H1 (cell line): ENCODE data around the gene MAN2C1. TPM values are rescaled to one million over a fixed set of nuclear protein-coding genes. Genes with fewer than 3 reads are reported as not detected.

Experiments used
- BCL11A ChIP-seq, 2 experiments: IDR thresholded peaks; one replicate each; pipeline ENCODE4 v1.6.1; 2011; ENCODE audit warnings: low read depth in 2 of 2, low read length in 2 of 2, mild to moderate bottlenecking in 2 of 2
- CBX5 ChIP-seq: fragments of 300-800, 300-1000 bp; sonication (generic); IDR thresholded peaks from 2 replicates; pipeline ENCODE4 v1.7.1; 2016; ENCODE audit warnings: antibody characterized with exemption, low read length, low read depth
- CHD2 ChIP-seq: IDR thresholded peaks from 2 replicates; pipeline ENCODE4 v1.6.1; 2012; ENCODE audit warnings: low read length, improper control_type of control experiment
- CREB1 ChIP-seq: IDR thresholded peaks from 2 replicates; pipeline ENCODE4 v1.6.1; 2012; ENCODE audit warnings: inconsistent platforms
- EZH2 ChIP-seq: fragments of 200-600 bp; sonication (generic); IDR thresholded peaks from 2 replicates; pipeline ENCODE4 v1.7.1; 2012; ENCODE audit warnings: low read depth, mild to moderate bottlenecking, moderate library complexity, low read length, inconsistent platforms; ENCODE audit not compliant: severe bottlenecking
- GTF2F1 ChIP-seq: IDR thresholded peaks from 2 replicates; pipeline ENCODE4 v1.6.1; 2012; ENCODE audit warnings: low read depth, low read length, improper control_type of control experiment, borderline replicate concordance
- KDM1A ChIP-seq: fragments of 200-600, 300-600 bp; sonication (generic); IDR thresholded peaks from 2 replicates; pipeline ENCODE4 v1.7.1; 2016; ENCODE audit warnings: mild to moderate bottlenecking, low read length, borderline replicate concordance
- KDM5A ChIP-seq: fragments of 200-600 bp; IDR thresholded peaks from 2 replicates; pipeline ENCODE4 v1.7.1; 2012; ENCODE audit warnings: mild to moderate bottlenecking, low read length, inconsistent platforms, mixed read lengths
- NANOG ChIP-seq: IDR thresholded peaks from 2 replicates; pipeline ENCODE4 v1.6.1; 2011; ENCODE audit warnings: low read length, low read depth, mild to moderate bottlenecking, inconsistent platforms; ENCODE audit not compliant: insufficient read depth, poor library complexity, severe bottlenecking
- PHF8 ChIP-seq: fragments of 200-600 bp; sonication (generic); conservative IDR thresholded peaks from 2 replicates; pipeline ENCODE4 v1.7.1; 2012; ENCODE audit warnings: low read depth, mild to moderate bottlenecking, inconsistent platforms, low read length, moderate library complexity
- POLR2A ChIP-seq, 2 experiments: IDR thresholded peaks; 1 replicate in 1 of 2; 2 replicates in 1 of 2; pipeline ENCODE4 v1.6.1; 2011; ENCODE audit warnings: low read depth in 2 of 2, low read length in 2 of 2, mild to moderate bottlenecking in 2 of 2; ENCODE audit errors: control extremely low read depth in 1 of 2
- POLR2AphosphoS5 ChIP-seq: IDR thresholded peaks from 2 replicates; pipeline ENCODE4 v1.6.1; 2011; ENCODE audit warnings: low read depth, low read length
- RFX5 ChIP-seq: IDR thresholded peaks from 2 replicates; pipeline ENCODE4 v1.6.1; 2011; ENCODE audit warnings: low read depth, low read length, improper control_type of control experiment, borderline replicate concordance
- RNF2 ChIP-seq: fragments of 200-900, 300-1000 bp; sonication (generic); IDR thresholded peaks from 2 replicates; pipeline ENCODE4 v1.7.1; 2016; ENCODE audit warnings: borderline replicate concordance, low read depth, mild to moderate bottlenecking, antibody characterized with exemption, low read length; ENCODE audit not compliant: poor library complexity, severe bottlenecking; ENCODE audit errors: missing control alignments
- RXRA ChIP-seq: IDR thresholded peaks from 2 replicates; pipeline ENCODE4 v1.6.1; 2011; ENCODE audit warnings: low read depth, mild to moderate bottlenecking, low read length, moderate library complexity; ENCODE audit not compliant: insufficient read depth
- SIN3A ChIP-seq, 2 experiments: IDR thresholded peaks in 1 of 2; conservative IDR thresholded peaks in 1 of 2; 2 replicates each; pipeline ENCODE4 v1.6.1; 2011 to 2012; ENCODE audit warnings: low read length in 2 of 2, improper control_type of control experiment in 1 of 2, low read depth in 1 of 2, mild to moderate bottlenecking in 1 of 2
- SIRT6 ChIP-seq: IDR thresholded peaks from one replicate; pipeline ENCODE4 v1.7.1; 2012; ENCODE audit warnings: low read length, inconsistent platforms
- SIX5 ChIP-seq: IDR thresholded peaks from 2 replicates; pipeline ENCODE4 v1.6.1; 2011; ENCODE audit warnings: mild to moderate bottlenecking, low read depth, low read length
- TAF1 ChIP-seq: IDR thresholded peaks from 2 replicates; pipeline ENCODE4 v1.6.1; 2011; ENCODE audit warnings: mild to moderate bottlenecking, low read depth, low read length
- polyA plus RNA-seq, 7 experiments: library from polyadenylated mRNA; depleted of rRNA in 3 of 7; stranded (reverse) in 5 of 7; unstranded in 2 of 7; fragments of >200 nt in 5 of 7; fragments of 200-250 nt in 2 of 7; gene quantifications; 1 replicate in 5 of 7; 2 replicates in 1 of 7; 4 replicates in 1 of 7; pipeline versions ENCODE4 v1.2.1 to v1.2.3, GENCODE V29; 2011 to 2013; ENCODE audit warnings: missing spikeins in 2 of 7, mixed read lengths in 2 of 7
- total RNA-seq: library from RNA; stranded (reverse); fragmentation: NEBNext Ultra II Directional; extraction: Animal tissue kit (Norgen Biotek cat#: 25700); gene quantifications from 2 replicates; pipeline ENCODE4 v1.2.1, GENCODE V29; 2021
- TF ChIP-seq, protein P1 (sequence below): IDR thresholded peaks from 2 replicates; pipeline ENCODE4 v1.6.1; 2012; ENCODE audit warnings: low read length, inconsistent platforms
- TF ChIP-seq, protein P2 (sequence below): IDR thresholded peaks from 2 replicates; pipeline ENCODE4 v1.6.1; 2011; ENCODE audit warnings: low read depth, mild to moderate bottlenecking, low read length; ENCODE audit not compliant: insufficient read depth
- TF ChIP-seq, protein P3 (sequence below): IDR thresholded peaks from 2 replicates; pipeline ENCODE4 v1.6.1; 2012; ENCODE audit warnings: inconsistent platforms

Gene MAN2C1
- total and polyA plus RNA-seq, 2 of the 8 experiments (the other 6 are each of a cell fraction or from before 2014, with no cell fraction given): 56.3 to 88.9 TPM

DNA sequence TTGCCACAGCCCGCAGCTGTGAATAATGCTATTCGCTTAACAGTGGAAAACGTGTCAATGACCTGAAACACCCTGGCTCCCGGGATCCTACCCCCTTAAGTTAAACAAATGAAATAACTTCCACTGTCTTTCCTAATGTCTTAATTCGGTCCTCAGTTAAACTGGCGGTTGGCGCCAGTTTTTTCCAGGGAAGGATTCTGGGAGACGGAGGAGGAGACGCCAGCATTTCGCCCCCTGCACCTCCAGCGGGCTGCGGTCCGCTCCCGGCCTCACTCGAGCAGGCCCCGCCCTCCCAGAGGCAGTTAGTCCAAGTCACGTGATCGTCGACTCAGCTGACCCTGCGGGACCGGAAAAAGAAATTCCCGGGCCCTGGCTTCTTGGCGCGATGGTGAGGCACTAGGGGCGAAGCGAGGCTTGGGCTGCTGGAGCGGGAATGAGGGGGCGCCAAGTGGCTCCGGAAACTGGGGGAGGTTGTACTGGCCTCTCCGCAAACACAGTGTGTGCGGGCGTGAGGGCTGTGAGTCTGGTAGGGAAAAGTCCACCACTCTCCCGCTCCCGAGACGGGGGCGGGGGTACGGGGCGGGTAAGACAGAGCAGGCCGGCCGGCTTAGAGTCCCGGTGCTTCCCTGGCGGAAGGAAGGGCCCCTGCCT lies 32.6 kb downstream of the MAN2C1 start, which contains the start of gene COMMD4 (continued):
- TF ChIP-seq, protein P1, sequence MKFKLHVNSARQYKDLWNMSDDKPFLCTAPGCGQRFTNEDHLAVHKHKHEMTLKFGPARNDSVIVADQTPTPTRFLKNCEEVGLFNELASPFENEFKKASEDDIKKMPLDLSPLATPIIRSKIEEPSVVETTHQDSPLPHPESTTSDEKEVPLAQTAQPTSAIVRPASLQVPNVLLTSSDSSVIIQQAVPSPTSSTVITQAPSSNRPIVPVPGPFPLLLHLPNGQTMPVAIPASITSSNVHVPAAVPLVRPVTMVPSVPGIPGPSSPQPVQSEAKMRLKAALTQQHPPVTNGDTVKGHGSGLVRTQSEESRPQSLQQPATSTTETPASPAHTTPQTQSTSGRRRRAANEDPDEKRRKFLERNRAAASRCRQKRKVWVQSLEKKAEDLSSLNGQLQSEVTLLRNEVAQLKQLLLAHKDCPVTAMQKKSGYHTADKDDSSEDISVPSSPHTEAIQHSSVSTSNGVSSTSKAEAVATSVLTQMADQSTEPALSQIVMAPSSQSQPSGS: no peak
- TF ChIP-seq SIN3A (conservative IDR thresholded peaks at IDR 0.05 in 1 of 2, IDR thresholded peaks at IDR 0.05 in 1 of 2; ENCODE audit: low read depth in 1 of 2, low read length in 2 of 2) (peak; percentile 96 to 98; a peak in 3 of 4 replicates), TAF1 (peak; percentile 85), POLR2AphosphoS5 (peak; percentile 71), NANOG (no peak), CREB1 (no peak; the same call in 1 of the 2 replicates), KDM1A (no peak), CHD2 (no peak), EZH2 (no peak), GTF2F1 (no peak; the same call in 1 of the 2 replicates), SIX5 (no peak), PHF8 (peak; percentile 86), KDM5A (peak; percentile 89), RFX5 (no peak), RNF2 (no peak), SIRT6 (no peak), RXRA (no peak), CBX5 (no peak), BCL11A (IDR thresholded peaks at IDR 0.05; ENCODE audit: low read depth in 2 of 2, low read length in 2 of 2) (no peak), POLR2A (IDR thresholded peaks at IDR 0.05; ENCODE audit: control extremely low read depth in 1 of 2, low read depth in 2 of 2, low read length in 2 of 2) (peak; percentile 28 to 80)
- TF ChIP-seq, protein P2, sequence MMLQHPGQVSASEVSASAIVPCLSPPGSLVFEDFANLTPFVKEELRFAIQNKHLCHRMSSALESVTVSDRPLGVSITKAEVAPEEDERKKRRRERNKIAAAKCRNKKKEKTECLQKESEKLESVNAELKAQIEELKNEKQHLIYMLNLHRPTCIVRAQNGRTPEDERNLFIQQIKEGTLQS: peak; percentile 97
- TF ChIP-seq, protein P3, sequence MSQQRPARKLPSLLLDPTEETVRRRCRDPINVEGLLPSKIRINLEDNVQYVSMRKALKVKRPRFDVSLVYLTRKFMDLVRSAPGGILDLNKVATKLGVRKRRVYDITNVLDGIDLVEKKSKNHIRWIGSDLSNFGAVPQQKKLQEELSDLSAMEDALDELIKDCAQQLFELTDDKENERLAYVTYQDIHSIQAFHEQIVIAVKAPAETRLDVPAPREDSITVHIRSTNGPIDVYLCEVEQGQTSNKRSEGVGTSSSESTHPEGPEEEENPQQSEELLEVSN: peak; percentile 92; the same call in 1 of the 2 replicates
